HepG2 (cell line): ENCODE measurements around the gene TBC1D25. TPM values are rescaled to one million over a fixed set of nuclear protein-coding genes. Genes with fewer than 3 reads are reported as not detected.
A peak's percentile ranks its signal among the peaks of the same experiment; 100 is the strongest.

ENCODE experiments used
- EEA1 ChIP-seq: sonication (generic); formaldehyde crosslinking; IDR thresholded peaks from 2 replicates; pipeline ENCODE4 v1.5.1; 2020; ENCODE audit warnings: mild to moderate bottlenecking, missing genetic modification reagents, borderline replicate concordance
- HMGXB4 ChIP-seq, 2 experiments: sonication (generic) in 1 of 2; formaldehyde crosslinking in 1 of 2; IDR thresholded peaks; 2 replicates each; pipeline versions ENCODE4 v1.4.0 to v1.6.1; 2018 to 2020; ENCODE audit warnings: missing genetic modification reagents in 2 of 2, borderline replicate concordance in 1 of 2, low read depth in 1 of 2, mild to moderate bottlenecking in 1 of 2, missing biosample characterization in 1 of 2
- MYNN ChIP-seq: sonication (generic); formaldehyde crosslinking; IDR thresholded peaks from 2 replicates; pipeline ENCODE4 v1.4.0; 2020; ENCODE audit warnings: mild to moderate bottlenecking, low read depth, missing genetic modification reagents
- PHB2 ChIP-seq: fragments of 450-650 bp; IDR thresholded peaks from 2 replicates; pipeline ENCODE4 v1.6.1; 2018; ENCODE audit not compliant: partially characterized antibody
- PHF21A ChIP-seq: sonication (generic); formaldehyde crosslinking; IDR thresholded peaks from 2 replicates; pipeline ENCODE4 v1.5.0; 2020; ENCODE audit warnings: mild to moderate bottlenecking, missing genetic modification reagents
- PRPF4 ChIP-seq: fragments of 200-400 bp; formaldehyde crosslinking; IDR thresholded peaks from 2 replicates; pipeline ENCODE4 v1.6.1; 2016; ENCODE audit warnings: low read length, low read depth; ENCODE audit not compliant: poor library complexity, severe bottlenecking
- PTBP1 ChIP-seq: fragments of 200-400 bp; formaldehyde crosslinking; IDR thresholded peaks from 2 replicates; pipeline ENCODE4 v1.6.1; 2018; ENCODE audit warnings: low read length, low read depth; ENCODE audit not compliant: poor library complexity, severe bottlenecking
- TAF15 ChIP-seq: fragments of 200-400 bp; formaldehyde crosslinking; IDR thresholded peaks from one replicate; pipeline ENCODE4 v1.6.1; 2018; ENCODE audit warnings: mild to moderate bottlenecking, low read depth, low read length; ENCODE audit not compliant: poor library complexity, severe bottlenecking
- TBX2 ChIP-seq: sonication (generic); formaldehyde crosslinking; IDR thresholded peaks from 2 replicates; pipeline ENCODE4 v1.5.0; 2020; ENCODE audit warnings: missing genetic modification reagents, mild to moderate bottlenecking, borderline replicate concordance
- ZBTB21 ChIP-seq: sonication (generic); formaldehyde crosslinking; IDR thresholded peaks from 2 replicates; pipeline ENCODE4 v1.4.0; 2020; ENCODE audit warnings: missing genetic modification reagents
- ZGPAT ChIP-seq: IDR thresholded peaks from 2 replicates; pipeline ENCODE4 v1.6.1; 2016; ENCODE audit warnings: mild to moderate bottlenecking
- ZNF281 ChIP-seq: sonication (generic); formaldehyde crosslinking; IDR thresholded peaks from 2 replicates; pipeline ENCODE4 v1.4.0; 2020; ENCODE audit warnings: missing genetic modification reagents, borderline replicate concordance
- ZNF33A ChIP-seq: sonication (generic); formaldehyde crosslinking; IDR thresholded peaks from 2 replicates; pipeline ENCODE4 v1.5.1; 2020; ENCODE audit warnings: missing genetic modification reagents, mild to moderate bottlenecking, moderate library complexity, borderline replicate concordance
- ZNF34 ChIP-seq: sonication (generic); formaldehyde crosslinking; IDR thresholded peaks from 2 replicates; pipeline ENCODE4 v1.4.0; 2020; ENCODE audit warnings: mild to moderate bottlenecking, missing genetic modification reagents, borderline replicate concordance
- ZNF564 ChIP-seq: sonication (generic); formaldehyde crosslinking; IDR thresholded peaks from 2 replicates; pipeline ENCODE4 v1.8.1; 2023; ENCODE audit warnings: mild to moderate bottlenecking, missing genetic modification reagents
- ZNF740 ChIP-seq: sonication (generic); formaldehyde crosslinking; IDR thresholded peaks from 2 replicates; pipeline ENCODE4 v1.4.0; 2020; ENCODE audit warnings: missing genetic modification reagents
- ZNF747 ChIP-seq: sonication (generic); formaldehyde crosslinking; IDR thresholded peaks from 2 replicates; pipeline ENCODE4 v1.8.1; 2023; ENCODE audit warnings: missing genetic modification reagents, mild to moderate bottlenecking, borderline replicate concordance
- ZNF768 ChIP-seq: sonication (generic); formaldehyde crosslinking; IDR thresholded peaks from 2 replicates; pipeline ENCODE4 v1.4.0; 2020; ENCODE audit warnings: missing genetic modification reagents
- ZNF776 ChIP-seq: sonication (generic); formaldehyde crosslinking; IDR thresholded peaks from 2 replicates; pipeline ENCODE4 v1.4.0; 2020; ENCODE audit warnings: mild to moderate bottlenecking, missing genetic modification reagents
- ZSCAN22 ChIP-seq: sonication (generic); formaldehyde crosslinking; IDR thresholded peaks from 2 replicates; pipeline ENCODE4 v1.4.0; 2020; ENCODE audit warnings: mild to moderate bottlenecking, missing genetic modification reagents
- polyA plus RNA-seq, 8 experiments: library from polyadenylated mRNA; depleted of rRNA in 3 of 8; stranded (reverse) in 7 of 8; unstranded in 1 of 8; fragments of >200 nt; fragmentation: Illumina TruSeq in 4 of 8; extraction: Trizol in 4 of 8; gene quantifications; 2 replicates each; pipeline versions ENCODE4 v1.2.1 to v1.2.3, GENCODE V29; 2011 to 2016; ENCODE audit warnings: low read depth in 4 of 8, missing spikeins in 1 of 8, mixed read lengths in 1 of 8; ENCODE audit not compliant: insufficient read depth in 1 of 8
- total RNA-seq, 5 experiments: library from RNA; depleted of rRNA; stranded (reverse); fragments of >200 nt; fragmentation: Illumina TruSeq; extraction: Trizol; gene quantifications; 2 replicates each; pipeline ENCODE4 v1.2.3, GENCODE V29; 2016; ENCODE audit warnings: low read depth in 1 of 5

TBC1D25 gene
- total and polyA plus RNA-seq, 2 of the 13 experiments (the other 11 are each of a cell fraction or from before 2014, with no cell fraction given) = 3.5 to 4.7 TPM

- TF ChIP-seq MYNN = no peak
- no peak for TF ChIP-seq ZNF564
- no peak for TF ChIP-seq ZBTB21 (CRISPR knock-in tag)
- TF ChIP-seq ZGPAT = peak; percentile 70; the same call in 1 of the 2 replicates
- no peak for TF ChIP-seq ZNF33A (CRISPR knock-in tag)
- TF ChIP-seq PHB2 = no peak
- TF ChIP-seq EEA1 = no peak
- TF ChIP-seq ZNF776 = no peak
- no peak for TF ChIP-seq ZSCAN22
- no peak for TF ChIP-seq PRPF4
- TF ChIP-seq PTBP1 = no peak
- no peak for TF ChIP-seq ZNF281 (CRISPR knock-in tag)
- TF ChIP-seq TBX2 (CRISPR knock-in tag) = no peak; the same call in 1 of the 2 replicates
- TF ChIP-seq ZNF34 (CRISPR knock-in tag) = no peak
- no peak for TF ChIP-seq ZNF747 (CRISPR knock-in tag)
- TF ChIP-seq ZNF740 = peak; percentile 81; the same call in 1 of the 2 replicates
- peak; percentile 68 to 69 for TF ChIP-seq HMGXB4 (CRISPR knock-in tag; IDR thresholded peaks at IDR 0.05; ENCODE audit: borderline replicate concordance in 1 of 2, low read depth in 1 of 2)
- no peak for TF ChIP-seq ZNF768
- TF ChIP-seq PHF21A (CRISPR knock-in tag) = 0 out of 2 replicates have a peak, but pooled peaks have one; percentile 33
- TF ChIP-seq TAF15 = no peak
Measured at GRCh38 chrX:48574270-48575266, 35.1 kb downstream of the TBC1D25 start, which contains the start of gene RBM3 (continued).
